Left kidney (tissue), 8 donors: ENCODE measurements around the gene CLDN11. TPM values are rescaled to one million over a fixed set of nuclear protein-coding genes. Genes with fewer than 3 reads are reported as not detected.

Source experiments
- DNase-seq: peaks from one replicate; pipeline ENCODE4 v3.0.0-alpha.2; 2013
- long read RNA-seq, 8 donors: transcript quantifications; one replicate each; lab custom pipeline, GENCODE V29; 2026
- polyA plus RNA-seq: library from polyadenylated mRNA; unstranded; fragments of 120-200 nt; gene quantifications from one replicate; pipeline ENCODE4 v1.2.1, GENCODE V29; 2013; ENCODE audit not compliant: insufficient read length

The CLDN11 gene
- polyA plus RNA-seq, result 192 TPM
- long read RNA-seq, donor 1, transcript CLDN11-204 (2 exons, 998 nt), result minor isoform, 13 of 90 reads
- long read RNA-seq, donor 1, transcript CLDN11-201 (3 exons, 2,169 nt), result major isoform, 69 of 90 reads
- long read RNA-seq, donor 1, partial matches to known transcripts, result 5 of 90 reads
- long read RNA-seq, donor 1, other reads (novel, unspliced or antisense), result 0 of 90 reads
- long read RNA-seq, donor 2, transcript CLDN11-201 (3 exons, 2,169 nt), result major isoform, 64 of 101 reads
- long read RNA-seq, donor 2, transcript CLDN11-206 (3 exons, 1,854 nt), result minor isoform, 5 of 101 reads
- long read RNA-seq, donor 2, transcript CLDN11-204 (2 exons, 998 nt), result minor isoform, 7 of 101 reads
- long read RNA-seq, donor 2, partial matches to known transcripts, result 25 of 101 reads
- long read RNA-seq, donor 2, other reads (novel, unspliced or antisense), result 0 of 101 reads
- long read RNA-seq, donor 3, transcript CLDN11-201 (3 exons, 2,169 nt), result major isoform, 41 of 55 reads
- long read RNA-seq, donor 3, transcript CLDN11-204 (2 exons, 998 nt), result minor isoform, 7 of 55 reads
- long read RNA-seq, donor 3, partial matches to known transcripts, result 7 of 55 reads
- long read RNA-seq, donor 3, other reads (novel, unspliced or antisense), result 0 of 55 reads
- long read RNA-seq, donor 4, partial matches to known transcripts, result 0 of 4 reads
- long read RNA-seq, donor 4, other reads (novel, unspliced or antisense), result 0 of 4 reads
- long read RNA-seq, donor 5, transcript CLDN11-206 (3 exons, 1,854 nt), result minor isoform, 5 of 84 reads
- long read RNA-seq, donor 5, transcript CLDN11-201 (3 exons, 2,169 nt), result major isoform, 47 of 84 reads
- long read RNA-seq, donor 5, transcript CLDN11-204 (2 exons, 998 nt), result minor isoform, 7 of 84 reads
- long read RNA-seq, donor 5, partial matches to known transcripts, result 24 of 84 reads
- long read RNA-seq, donor 5, other reads (novel, unspliced or antisense), result 0 of 84 reads
- long read RNA-seq, donor 6, transcript CLDN11-201 (3 exons, 2,169 nt), result major isoform, 43 of 61 reads
- long read RNA-seq, donor 6, transcript CLDN11-204 (2 exons, 998 nt), result minor isoform, 8 of 61 reads
- long read RNA-seq, donor 6, partial matches to known transcripts, result 10 of 61 reads
- long read RNA-seq, donor 6, other reads (novel, unspliced or antisense), result 0 of 61 reads
- long read RNA-seq, donor 7, transcript CLDN11-204 (2 exons, 998 nt), result minor isoform, 8 of 94 reads
- long read RNA-seq, donor 7, transcript CLDN11-201 (3 exons, 2,169 nt), result major isoform, 55 of 94 reads
- long read RNA-seq, donor 7, partial matches to known transcripts, result 30 of 94 reads
- long read RNA-seq, donor 7, other reads (novel, unspliced or antisense), result 0 of 94 reads
- long read RNA-seq, donor 8, transcript CLDN11-201 (3 exons, 2,169 nt), result major isoform, 13 of 25 reads
- long read RNA-seq, donor 8, partial matches to known transcripts, result 6 of 25 reads
- long read RNA-seq, donor 8, other reads (novel, unspliced or antisense), result 0 of 25 reads

DNA sequence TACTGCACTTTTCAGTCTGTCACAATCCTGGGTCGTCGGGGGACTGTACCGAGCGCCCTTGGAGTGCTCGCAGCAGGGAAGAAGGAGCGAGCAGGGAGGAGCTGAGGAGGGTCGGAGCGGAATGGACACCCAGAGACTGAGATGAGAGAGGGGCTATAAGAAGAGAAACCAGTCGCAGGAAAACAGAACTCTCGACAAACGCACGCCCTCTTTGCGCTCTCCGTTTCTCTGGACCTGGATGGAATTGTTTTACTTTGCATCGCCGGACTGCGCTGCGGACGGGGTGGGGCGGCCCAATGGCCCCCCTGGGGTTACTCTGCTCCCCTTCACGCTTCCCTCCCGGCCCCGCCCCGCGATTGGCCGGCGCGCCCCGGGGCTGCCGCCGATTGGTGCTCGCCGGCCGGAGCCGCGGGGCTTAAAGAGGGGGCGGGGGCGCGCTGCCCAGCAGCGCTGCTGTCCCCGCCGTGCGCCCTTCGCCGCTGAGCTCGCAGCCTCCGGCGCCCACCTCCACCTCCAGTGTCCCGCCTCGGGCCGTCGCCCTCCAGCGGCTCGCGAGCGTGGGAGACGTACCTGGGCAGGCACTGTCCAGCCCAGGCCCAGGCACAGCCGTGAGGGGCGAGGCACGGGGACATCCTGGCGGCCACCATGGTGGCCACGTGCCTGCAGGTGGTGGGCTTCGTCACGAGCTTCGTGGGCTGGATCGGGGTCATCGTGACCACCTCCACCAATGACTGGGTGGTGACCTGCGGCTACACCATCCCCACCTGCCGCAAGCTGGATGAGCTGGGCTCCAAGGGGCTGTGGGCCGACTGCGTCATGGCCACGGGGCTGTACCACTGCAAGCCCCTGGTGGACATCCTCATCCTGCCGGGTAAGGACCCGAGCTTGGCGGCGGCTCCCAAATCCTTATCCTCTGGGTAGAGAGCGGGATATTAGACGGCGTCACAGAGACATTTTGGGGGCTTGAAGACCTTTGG is at the start of gene CLDN11:
Gene CLDN11, plus strand, starts transcription at position 447 of the 977 bp plus-strand sequence. Its CDS starts 199 bp downstream, at position 646.
- peak; percentile 67 for DNase-seq

DNA sequence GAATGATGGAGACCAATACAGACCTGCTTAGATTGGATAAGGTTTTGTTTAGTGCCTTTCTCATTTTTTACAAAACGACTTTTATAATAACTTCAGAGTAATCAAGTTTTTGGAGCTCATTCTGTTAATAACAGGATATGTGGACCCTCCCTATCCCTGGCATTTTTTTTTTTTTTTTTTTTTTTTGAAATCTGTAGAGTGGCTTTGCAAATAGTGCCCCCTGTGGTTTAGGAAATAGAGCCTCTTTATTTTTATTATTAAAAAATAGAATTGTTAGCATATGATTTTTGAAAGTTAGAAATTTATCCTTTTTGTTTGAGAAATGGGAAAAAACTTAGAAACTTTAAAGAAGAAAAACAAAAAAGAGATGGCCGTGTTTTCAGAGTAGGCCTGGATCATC is 49.7 kb upstream of the CLDN11 start:
- no peak for DNase-seq

DNA sequence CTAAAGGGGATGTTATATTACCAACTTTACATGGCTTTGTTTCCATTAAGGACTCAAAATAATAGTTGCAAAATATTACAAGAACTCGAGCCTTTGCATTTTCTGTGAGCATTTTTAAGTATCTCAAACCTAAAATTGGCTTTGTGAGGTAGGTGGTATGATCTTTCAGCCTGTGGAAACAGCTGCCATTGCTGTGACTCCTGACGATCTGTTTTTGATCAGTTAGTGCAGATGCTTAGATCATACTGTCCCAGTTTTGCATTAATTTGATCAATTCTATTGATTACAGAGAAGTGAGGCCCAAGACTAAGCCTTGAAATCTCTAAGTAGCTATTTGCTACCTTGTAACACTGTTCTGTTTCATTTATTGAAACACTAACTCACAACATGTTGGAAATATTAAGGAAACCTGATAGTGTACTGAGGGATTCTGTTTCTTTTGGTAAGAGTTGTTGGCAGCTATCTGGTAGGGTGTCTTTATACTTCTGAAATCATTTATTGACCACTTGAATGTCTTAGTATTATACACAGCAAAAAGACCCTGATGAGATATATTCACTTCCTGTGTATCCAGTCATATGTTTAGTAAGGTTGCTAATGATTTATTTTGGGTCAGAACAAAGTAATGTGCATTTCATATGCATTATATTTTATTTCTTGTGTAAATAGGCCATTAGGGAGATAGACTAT is 46.3 kb upstream of the CLDN11 start:
- DNase-seq, result no peak

DNA sequence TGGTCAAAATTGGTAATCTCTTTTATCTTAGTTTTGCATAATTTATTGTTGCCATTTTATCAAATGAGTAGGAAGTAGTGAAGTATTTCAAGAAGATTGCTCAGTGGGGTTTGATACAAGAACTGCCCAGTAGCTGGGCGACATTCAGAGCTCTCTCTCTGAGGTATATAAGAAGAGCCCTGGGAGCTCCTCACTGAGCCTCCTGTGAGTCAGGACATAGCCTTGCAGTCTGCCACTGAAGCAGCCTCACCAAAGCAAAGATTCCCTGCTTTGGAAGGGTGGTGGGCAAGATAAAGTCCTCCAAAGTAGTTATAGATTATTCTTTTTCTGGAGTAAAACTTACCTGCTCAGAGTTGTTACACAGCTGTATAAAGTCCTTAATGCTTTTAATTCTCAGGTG is 35.1 kb upstream of the CLDN11 start:
- no peak for DNase-seq

DNA sequence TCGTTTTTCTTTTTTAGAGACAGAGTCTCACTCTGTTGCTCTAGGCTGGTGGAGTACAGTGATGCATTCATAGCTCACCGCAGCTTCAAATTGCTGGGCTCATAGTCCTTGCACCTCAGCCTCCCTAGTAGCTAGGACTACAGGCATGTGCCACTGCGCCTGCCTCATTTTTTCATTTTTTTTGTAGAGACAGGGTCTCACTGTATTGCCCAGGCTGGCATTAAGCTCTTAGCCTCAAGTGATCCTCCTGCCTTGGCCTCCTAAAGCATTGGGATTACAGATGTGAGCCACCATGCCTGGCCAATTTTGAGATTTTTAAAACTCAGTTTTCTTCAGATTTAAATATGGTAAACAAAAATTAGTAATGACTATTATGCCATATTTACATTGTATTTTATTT is 32.2 kb upstream of the CLDN11 start:
- DNase-seq, result no peak

DNA sequence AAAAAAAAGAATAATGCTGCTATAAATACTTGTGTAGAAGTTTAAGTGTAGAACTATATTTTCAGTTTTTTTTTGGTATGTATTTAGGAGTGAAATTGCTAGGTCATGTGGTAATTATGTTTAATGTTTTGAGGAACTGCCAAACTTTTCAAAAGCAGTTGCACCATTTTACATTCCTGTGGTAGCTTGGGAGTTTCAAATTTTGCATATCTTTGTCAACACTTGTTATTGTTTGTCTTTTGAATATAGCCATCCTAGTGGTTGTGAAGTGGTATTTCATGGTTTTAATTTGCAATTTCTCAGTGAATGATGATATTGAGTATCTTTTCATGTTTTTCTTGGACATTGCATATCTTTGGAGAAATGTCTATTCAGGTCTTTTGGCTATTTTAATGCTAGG is 30.7 kb upstream of the CLDN11 start:
- DNase-seq, result no peak

DNA sequence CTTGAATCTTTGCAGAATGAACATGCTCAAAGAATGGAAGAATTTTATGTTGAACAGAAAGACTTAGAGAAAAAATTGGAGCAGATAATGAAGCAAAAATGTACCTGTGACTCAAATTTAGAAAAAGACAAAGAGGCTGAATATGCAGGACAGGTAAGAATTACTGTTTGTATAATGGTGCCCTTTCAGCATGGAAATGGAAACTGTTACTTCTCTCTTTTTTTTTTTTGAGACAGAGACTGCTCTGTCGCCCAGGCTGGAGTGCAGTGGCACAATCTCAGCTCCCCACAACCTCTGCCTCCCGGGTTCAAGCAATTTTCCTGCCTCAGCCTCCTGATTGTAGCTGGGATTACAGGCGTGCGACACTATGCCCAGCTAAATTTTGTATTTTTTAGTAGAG is 27.6 kb upstream of the CLDN11 start:
- no peak for DNase-seq

DNA sequence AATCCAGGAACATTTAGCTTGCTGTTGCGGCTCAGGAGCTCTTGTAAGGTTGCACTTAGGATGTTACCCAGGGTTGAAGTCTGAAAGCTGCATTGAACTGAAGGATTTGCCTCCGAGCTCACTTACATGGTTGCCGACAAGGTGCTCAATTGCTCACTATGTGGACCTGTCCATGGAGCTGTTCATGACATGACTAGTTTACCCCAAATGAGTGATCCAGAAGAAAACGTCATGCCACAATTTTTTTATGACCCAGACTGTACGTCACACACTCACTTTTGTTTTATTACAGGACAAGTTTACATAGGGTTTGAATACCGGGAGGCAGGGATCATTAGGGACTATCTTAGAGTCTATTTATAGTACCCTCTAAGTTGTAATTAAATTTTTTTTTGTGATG is 21.0 kb upstream of the CLDN11 start:
- DNase-seq, result no peak

DNA sequence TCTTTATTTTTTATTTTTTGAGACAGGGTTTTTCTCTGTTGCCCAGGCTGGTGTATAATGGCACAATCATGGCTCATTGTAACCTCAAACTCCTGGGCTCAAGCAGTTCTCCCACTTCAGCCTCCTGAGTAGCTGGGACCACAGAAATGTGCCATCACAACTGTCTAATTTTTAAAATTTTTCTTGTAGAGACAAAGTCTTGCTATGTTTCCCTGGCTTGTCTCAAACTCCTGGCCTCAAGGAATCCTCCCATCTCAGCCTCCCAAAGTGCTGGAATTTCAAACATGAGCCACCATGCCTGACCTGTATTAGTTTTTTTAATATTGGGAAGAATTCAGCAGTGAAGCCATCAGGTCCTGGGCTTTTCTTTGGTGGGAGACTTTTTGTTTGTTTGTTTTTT is 13.6 kb upstream of the CLDN11 start:
- DNase-seq, result no peak

DNA sequence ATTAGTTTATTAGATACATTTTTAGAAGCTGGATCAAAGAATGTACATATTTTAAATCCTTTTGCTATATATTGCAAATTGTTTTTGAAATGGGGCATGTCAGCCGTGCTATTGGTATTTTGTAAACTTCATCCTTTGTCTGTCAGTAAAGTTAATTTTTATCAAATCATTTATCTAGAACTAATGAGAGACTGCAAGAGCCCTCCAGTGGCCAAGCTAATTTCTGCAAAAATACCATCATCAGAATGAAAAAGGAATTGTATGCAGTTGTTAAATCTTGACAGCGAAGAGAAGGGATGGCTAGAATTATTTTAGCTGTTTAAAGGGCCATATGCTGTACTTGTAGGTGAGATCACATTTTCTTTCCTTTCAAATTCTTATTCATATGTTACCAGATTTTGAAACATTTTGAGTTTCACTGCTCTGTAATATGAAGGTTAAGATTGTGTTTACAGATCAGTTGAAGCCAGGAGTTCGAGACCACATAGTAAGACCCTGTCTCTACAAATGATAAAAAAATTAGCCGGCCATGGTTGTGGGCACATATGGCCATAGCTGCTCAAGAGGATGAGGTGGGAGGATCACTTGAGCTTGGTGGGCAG is 8.1 kb upstream of the CLDN11 start:
- no peak for DNase-seq

DNA sequence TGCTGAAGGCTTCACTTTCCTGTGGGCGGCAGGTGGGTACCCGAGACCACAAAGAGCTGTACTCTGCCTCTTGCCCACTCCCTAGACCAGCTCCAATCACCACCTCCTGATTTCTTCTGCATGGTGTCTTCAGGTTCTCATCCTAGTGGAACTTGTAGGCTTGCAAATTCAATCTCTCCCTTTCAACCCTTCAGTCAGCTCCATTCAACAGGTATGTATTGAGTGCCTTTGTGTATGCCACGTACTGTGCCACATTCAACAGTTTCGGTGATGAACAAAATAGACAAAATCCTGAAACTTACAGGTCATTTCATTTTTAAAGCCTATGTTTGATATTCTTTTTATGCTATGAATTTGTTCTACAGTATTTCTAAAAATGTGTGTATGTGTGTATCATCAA is 5.4 kb upstream of the CLDN11 start:
- DNase-seq, result no peak

DNA sequence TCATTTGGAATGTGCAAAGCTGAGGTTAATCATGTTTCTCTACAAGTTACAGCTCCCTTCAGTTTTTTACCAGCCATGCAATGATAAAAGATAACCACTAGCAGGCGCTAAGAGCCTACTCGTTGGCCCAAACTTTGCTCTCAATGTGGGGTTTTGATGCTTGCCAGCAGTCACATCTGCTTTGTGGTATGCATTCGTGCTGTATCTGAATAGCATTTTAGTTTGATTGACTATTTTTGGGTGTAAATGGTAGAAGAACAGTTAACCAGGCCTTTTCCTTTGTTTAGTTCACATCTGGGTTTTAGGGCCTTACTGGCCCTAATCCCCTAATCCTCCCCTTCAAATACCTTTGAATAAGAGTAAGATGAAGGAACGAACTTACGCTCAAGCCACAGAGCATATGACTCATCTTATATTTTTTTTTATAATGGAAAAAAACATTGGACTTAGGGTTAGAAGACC is 4.4 kb upstream of the CLDN11 start:
- DNase-seq, result peak; percentile 72

DNA sequence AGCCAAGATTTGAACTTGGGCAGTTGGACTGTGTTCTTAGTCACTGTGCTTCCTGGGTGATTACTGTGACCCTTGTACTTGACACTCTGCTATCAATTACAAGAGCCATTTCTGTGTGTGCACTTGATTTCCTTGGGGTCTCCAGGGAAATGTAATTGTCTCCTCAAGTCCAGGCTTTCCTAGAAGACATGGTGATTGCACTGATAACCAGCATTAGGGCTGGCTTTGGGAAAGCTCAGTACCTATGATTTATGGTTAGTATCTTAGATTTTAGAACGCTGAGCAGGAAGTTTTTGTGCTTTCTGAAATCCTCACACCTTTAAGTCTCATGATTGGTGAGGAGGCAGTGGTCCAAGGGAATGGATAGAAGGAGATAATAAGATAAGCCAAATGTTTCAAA is 1.6 kb upstream of the CLDN11 start:
- no peak for DNase-seq

DNA sequence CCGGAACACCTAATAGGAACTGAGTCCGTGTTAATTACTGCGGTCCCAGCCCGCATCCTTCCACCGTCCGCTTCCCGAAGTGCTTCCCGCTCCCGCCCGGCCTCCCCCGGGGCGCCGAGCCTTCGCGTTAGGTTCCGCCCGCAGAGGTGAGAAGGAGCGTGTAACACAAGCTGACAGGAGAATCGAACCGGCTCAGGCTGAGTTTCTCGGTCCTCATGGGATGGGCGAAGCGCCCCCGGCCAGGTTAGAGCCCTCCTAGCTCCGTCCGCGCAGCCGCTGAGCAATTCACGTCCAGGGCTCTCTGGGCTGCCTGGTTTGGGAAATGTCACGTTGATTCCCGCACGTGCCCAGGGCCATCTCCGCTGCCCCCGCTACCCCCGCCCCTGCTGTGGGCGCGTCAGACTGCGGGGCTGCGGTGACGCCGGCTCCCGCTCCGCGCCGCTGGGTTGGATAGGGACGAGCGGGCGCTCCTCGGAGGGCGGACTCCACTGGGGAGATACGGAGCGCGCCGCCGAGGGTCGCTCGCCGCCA is 954 bp downstream of the CLDN11 start:
- DNase-seq, result no peak

DNA sequence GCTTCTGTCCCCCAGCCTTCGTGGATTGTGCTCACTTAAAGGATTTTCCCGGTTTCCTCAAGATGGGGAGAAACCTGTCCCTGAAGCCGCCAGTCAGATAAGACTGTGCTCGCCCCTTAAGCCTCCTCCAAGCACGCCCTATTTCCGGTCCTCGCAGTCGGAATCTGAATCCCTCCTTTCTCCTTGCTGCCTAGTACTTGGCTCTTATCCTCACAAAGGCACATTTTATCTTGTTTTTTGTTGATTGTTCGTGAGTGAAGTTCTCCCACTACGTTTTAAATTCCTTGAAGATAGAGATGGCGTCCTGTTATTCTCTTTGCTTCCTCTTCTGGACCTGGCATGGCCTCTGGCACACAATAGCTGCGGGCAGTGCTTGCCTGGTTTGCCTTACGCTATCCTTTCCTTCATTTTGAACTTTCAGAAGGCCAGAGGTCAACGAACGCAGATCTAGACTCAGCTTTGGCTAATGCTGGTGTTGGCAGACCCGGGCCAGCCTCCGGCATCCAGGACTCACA is 1.7 kb downstream of the CLDN11 start:
- no peak for DNase-seq

DNA sequence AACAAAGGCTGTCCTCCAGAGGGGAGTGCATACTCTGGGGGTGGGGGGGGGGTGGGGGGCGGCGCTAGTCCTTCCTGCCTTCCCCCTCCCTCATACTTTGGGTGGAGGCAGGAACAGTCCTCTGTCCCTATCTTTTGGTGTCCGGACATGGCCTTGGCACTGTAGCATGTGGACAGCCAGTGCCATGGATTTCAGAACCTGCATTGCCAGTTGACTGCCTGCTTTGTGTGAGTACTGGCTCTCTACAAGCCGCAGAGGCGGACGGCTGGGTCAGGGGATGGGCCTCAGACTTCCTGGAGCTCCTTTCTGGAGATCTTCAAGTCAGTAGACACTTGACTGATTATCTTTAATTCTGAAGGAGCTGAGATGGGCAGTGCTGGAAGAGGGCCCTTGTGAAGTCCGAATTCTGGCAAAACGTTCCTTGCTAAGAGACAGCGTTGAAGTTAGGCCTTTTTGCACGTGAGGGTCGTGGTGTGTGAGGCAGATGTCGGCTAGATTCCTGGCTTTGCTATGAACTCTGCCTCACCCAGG is 2.5 kb downstream of the CLDN11 start:
- no peak for DNase-seq

DNA sequence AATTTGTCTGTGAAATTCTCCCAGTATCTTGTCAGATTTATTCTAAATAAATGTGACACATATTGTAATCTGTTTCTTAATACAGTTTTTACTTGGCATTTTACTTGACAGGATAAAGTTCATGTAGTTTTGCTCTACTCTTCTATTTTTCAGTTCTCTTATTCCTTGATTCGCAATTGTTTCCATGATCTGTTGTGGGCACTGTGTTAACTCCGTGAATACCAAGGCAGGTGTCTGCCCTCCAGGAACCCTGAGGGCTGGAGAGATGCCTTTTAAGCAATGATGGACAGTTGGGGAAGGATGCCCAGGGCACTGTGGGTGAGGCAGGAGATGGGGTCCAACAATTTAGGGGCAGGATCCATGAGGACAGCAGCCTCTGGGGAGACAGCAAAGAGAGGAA is 3.1 kb downstream of the CLDN11 start:
- DNase-seq, result no peak

DNA sequence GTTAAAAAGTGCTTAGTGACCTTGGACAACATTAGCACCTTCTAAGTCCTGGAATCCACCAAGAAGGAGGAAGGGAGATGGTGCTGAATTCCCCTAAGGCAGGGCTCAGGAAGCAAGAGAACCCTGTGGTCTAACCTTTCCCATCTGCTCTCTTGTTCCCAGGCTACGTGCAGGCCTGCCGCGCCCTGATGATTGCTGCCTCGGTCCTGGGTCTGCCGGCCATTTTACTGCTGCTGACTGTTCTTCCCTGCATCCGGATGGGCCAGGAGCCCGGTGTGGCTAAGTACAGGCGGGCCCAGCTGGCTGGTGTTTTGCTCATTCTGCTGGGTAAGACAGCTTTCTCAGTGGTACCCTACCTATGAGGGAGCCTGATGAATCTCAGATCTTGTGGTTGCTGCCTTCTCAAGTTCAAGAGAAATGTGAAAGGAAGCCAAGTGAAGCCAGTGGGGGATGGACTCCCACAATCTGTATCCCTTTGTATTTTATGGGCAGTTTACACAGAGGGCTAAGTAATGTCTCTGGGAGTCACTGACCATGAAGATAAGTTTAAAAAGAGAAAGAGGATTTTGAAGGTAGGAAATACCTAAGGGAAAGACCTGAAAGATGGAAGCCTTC is 4.4 kb downstream of the CLDN11 start:
- DNase-seq, result no peak
